ENCODE measurements around the gene SSTR5.
"Not testable (repeated sequence)": the region's sequence is repeated elsewhere in the genome, so short reads cannot be mapped to it uniquely, and the experiment has no call there.

Gene SSTR5

DNA sequence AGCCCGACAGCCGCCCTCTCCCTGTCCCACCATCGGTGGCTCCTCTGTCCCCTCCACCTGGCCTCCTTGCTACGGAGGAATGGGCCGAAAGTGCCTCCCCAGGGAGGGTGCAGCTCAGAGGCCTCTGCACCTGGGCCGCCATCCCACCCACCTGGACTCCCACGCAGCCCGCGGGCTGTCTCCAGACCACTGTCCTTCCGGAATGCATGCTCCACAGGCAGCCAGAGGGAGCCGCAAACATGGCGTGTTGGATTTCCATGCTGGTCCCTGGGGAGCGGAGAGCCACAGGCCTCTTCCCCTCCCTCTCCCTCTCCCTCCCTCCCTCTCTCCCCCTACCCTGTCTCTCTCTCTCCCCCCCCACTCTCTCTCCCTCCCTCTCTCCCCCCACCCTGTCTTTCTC is 3.0 kb downstream of the SSTR5 start:
- DNase-seq (ENCODE audit: low read depth): no peak

DNA sequence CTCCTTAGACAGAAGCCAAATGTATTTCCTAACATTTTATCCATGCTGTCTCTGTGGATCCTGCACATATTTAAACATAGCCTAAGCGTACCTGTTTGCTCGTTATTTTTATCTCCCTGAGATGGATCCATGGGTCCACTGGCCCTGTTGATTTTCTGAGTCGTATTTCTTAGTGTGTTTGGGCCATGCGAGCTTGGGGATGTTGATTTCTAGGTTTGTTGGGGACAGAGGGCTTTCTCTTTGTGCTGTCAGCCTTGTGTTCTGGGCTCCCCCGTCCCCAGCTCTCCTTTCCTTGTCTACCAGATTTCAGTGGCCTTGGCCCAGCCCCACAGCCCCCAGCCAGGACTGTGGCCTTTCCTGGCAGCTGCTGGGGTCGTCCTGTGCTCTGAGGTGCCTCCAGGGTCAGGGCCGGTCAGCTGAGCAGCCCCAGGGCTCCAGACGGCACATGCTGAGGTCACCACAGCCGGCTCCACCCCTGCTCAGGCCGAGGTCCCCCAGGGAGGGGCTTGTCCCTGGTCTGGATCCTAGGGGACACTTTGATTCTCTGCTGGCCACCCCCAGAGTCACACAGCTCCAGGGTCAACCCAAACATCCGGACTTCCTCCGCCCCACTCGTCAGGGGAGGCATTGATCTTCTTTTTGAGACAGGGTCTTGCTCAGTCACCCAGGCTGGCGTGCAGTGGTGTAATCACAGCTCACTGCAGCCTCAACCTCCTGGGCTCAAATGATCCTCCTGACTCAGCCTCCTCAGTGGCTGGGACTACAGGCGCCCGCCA is 4.4 kb downstream of the SSTR5 start:
- DNase-seq (ENCODE audit: low read depth): no peak

DNA sequence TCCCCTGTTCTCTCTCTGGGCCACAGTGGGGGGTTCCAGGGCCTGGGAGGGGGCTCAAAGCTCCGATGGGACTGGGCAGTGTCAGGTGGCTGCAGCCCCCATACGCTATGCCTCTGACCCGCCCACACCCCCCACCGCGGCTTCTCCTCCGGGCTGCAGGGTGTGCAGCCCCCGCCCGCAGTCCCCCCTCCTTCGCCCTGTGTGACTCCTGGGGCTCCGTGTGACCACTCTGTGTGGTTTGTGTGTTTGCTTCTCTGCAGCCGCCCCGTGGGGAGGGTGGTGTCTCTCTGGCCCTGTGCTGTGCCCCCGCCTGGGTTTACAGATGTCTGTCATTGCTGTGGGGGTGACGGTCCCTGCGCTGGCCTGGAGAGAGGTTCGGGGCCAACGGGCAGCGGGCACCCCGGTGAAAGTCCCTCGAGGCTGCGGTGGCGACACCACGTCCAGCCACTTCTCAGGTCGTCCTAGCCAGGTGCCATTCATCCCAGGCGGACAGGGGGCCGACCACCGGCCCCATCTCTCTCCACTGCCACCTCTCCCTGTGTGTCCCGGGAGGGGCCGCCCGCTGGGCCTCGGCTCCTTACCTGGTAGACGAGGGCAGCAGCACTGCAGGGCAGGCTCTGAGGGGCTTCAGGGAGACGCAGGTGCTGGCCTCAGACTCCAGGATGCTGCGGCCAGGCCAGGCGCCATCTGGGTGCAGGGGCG is 5.5 kb downstream of the SSTR5 start:
- no peak for DNase-seq (ENCODE audit: low read depth)

DNA sequence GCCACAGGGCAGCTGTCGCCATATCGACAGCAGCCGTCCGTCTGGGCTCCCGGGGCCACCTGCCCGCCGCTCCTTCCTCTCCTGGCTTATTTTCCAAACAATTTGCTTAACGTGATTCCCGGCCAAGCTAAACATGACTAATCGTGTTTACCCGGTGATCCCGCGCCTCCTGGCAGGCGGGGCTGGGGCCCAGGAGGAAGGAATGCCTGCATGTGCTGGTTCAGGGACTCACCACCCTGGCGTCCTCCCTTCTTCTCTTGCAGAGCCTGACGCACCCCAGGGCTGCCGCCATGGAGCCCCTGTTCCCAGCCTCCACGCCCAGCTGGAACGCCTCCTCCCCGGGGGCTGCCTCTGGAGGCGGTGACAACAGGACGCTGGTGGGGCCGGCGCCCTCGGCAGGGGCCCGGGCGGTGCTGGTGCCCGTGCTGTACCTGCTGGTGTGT is 6.1 kb downstream of the SSTR5 start:
- DNase-seq (ENCODE audit: low read depth): no peak

DNA sequence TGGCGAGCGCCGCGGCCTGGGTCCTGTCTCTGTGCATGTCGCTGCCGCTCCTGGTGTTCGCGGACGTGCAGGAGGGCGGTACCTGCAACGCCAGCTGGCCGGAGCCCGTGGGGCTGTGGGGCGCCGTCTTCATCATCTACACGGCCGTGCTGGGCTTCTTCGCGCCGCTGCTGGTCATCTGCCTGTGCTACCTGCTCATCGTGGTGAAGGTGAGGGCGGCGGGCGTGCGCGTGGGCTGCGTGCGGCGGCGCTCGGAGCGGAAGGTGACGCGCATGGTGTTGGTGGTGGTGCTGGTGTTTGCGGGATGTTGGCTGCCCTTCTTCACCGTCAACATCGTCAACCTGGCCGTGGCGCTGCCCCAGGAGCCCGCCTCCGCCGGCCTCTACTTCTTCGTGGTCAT is 6.8 kb downstream of the SSTR5 start:
- DNase-seq (ENCODE audit: low read depth): no peak

DNA sequence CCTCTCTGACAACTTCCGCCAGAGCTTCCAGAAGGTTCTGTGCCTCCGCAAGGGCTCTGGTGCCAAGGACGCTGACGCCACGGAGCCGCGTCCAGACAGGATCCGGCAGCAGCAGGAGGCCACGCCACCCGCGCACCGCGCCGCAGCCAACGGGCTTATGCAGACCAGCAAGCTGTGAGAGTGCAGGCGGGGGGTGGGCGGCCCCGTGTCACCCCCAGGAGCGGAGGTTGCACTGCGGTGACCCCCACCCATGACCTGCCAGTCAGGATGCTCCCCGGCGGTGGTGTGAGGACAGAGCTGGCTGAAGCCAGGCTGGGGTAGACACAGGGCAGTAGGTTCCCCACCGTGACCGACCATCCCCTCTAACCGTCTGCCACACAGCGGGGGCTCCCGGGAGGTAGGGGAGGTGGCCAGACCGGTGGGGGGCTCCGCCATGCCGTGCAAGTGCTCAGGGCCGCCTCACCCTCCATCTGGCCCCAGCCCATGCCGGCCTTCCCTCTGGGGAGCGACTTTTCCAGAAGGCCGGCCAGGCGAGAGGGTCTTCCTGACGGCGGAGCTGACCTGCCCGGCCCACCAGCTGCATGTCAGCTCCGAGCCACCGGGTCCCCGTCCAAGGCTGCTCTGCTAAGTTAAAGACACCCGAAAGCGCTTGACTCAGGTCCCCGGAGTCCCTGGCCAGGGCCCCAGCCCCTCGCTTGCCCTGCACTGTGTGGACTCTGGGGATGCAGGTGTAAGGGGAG is 7.4 kb downstream of the SSTR5 start:
- DNase-seq (ENCODE audit: low read depth): no peak

DNA sequence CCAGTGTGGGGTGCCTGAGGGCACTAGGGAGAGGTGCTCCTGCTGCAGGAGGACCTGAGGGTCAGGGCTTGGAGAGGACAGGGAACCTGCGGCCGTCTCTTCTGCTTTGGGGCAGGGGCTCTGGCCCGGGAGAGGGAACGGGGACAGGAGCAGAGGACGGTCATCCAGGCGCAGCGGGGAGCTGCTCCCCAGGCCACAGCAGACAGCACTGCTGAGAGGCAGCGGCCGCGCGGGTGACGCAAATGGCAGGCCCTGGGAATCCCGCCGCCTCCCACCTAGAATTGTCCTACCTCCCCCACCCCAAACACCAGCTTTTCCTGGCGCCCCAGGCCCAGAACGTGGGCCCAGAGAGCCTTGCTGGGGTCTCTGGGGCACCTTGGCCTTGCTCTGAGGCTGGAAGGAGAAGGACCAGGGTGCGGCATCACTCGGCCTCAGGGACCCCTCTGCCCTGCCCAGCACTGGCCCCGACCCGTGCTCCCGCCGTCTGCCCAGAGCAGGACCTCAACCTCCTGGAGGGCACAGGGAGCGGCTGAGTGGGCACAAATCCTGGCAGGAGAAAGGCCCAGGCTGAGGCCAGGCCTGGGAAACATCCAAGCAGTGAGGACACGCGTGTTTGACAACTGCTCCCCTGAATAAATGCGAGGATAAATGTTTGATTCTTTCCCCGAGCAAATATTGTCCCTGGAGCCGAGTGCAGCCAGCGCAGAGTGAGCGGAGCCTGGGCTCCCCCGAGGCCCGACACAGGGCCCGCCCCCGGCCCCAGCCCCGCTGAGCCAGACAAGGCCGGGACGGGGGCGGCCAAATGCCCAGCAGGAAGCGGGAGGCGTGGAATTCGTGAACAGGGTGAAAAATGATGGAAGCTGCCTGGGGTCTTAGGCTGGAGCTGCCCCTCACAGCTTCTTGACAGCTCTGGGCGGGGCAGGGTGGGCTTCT is 8.5 kb downstream of the SSTR5 start:
- DNase-seq (ENCODE audit: low read depth): no peak

DNA sequence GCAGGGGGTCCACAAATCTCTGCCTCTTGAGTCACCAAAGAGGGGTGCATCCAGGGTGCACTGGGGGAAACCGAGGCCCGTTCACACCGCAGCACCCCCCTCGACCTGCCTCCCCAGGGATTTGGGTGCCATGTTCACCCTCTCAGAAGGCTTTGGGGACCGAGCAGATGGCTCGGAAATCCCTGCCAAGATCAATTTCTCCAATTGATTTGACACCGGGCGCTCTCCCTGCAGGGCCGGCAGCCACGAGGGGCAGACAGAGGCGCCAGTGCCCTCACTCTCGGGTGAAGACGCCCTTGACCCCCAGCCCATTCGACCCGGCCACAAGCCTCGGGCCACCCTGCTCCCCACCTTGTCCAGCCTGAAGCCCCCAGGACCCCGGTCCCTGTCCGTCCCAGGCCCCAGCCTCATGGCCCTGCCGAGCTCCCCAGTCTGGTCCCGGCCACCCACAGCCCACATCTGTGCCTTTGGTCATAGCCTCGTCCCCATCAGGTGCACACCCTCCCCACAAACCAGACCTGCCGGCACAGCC is 9.3 kb downstream of the SSTR5 start:
- DNase-seq (ENCODE audit: low read depth): no peak

DNA sequence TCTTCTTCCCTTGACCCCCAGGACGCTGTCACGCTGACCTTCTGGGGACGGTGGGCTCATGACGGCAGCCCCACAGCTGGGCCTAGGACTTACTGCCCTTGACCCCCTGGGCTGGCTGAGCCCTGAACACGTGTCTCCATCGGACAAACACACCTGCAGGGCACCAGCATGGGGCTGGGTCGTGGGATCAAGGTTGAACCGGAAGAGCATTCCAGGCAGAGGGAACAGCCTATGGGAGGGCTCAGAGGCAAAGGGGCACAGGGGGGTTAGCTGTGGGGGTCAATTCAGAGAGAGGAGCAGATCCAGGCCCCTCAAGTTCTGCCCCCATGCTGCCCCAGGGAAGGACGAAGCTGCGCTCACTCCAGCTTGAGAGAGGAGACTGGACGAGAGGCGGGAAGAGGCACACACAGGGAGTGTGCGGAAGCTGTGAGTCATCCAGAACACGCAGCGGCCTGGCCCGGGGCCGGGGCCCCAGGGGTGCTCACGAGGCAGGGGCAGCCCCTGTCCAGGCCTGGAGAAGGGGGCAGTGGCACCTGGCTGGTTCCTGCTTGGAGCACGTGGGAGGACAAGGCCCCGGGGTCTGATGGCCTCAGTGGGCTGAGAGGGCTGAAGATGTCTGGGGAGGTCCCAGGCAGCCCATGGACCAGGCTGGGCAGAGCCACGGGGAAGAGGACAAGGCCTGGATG is 9.9 kb downstream of the SSTR5 start:
- DNase-seq (ENCODE audit: low read depth): no peak

DNA sequence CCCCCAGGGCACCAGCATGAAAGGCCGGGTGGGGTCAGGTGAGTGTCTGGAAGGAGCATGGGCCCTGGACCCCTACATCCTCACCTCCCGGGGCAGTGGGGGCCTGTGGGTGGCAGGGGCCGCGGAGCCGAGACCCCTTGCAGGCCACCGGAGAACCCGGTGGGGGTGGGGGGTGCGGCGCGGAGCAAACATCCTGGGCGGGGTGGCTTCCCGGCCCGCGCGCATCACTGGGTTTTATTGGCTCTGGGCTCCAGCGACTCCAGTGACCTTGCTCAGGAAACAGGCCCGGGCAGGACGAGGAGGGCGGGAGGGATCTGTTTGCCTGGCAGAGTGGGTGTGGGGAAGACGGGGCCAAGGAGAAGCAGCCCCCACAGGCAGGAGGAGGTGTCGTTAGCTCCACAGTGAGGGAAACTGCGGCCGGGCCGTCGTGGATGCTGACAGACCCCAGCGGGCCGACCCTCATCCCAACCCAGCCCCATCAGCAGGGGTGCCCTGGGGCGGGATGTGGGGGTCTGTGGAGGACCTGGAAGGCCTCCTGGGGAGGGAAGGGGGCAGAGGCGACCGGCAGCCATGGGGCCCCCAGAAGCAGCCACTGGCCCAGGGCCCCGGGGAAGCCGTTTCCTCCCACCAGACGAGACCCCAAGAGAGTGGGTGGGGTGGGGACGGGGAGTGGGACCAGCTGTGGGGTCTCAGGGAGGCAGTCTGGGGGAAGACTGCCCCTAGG is 10.6 kb downstream of the SSTR5 start:
- DNase-seq (ENCODE audit: low read depth): no peak

DNA sequence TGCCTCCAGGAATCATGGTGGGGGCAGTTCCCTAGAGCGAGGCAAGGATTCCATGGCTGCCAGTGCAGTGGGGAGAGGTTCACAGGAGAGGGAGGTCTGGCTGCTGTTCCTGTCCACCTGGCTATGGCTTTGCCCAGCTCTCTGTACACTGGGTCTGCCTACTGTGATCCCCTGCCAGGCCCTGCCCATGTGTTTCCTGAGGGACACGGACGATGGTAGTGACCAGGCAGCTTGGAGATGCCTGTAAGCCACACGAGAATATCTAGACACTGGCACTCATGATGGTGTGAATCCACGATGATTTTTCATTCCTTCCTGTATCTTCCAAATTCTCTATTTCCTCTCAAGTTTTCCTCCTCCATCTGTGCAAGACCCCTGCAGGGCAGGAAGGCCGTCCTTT is 12.4 kb downstream of the SSTR5 start:
- no peak for DNase-seq (ENCODE audit: low read depth)

DNA sequence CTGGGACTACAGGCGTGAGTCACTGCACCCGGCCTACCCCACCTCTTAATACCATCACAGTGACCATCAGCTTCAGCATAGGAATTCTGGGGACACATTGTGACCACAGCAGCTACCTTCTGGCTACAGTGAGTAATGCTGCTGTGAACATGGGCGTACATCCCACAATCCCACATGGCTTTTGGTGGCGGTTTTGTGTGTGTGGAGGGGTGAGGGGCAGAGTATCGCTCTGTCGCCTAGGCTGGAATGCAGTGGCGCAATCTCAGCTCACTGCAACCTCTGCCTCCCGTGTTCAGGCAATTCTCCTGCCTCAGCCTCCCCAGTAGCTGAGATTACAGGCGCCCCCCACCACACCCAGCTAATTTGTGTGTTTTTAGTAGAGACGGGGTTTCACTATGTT is 13.9 kb downstream of the SSTR5 start:
- not testable (repeated sequence) for DNase-seq (ENCODE audit: low read depth)

DNA sequence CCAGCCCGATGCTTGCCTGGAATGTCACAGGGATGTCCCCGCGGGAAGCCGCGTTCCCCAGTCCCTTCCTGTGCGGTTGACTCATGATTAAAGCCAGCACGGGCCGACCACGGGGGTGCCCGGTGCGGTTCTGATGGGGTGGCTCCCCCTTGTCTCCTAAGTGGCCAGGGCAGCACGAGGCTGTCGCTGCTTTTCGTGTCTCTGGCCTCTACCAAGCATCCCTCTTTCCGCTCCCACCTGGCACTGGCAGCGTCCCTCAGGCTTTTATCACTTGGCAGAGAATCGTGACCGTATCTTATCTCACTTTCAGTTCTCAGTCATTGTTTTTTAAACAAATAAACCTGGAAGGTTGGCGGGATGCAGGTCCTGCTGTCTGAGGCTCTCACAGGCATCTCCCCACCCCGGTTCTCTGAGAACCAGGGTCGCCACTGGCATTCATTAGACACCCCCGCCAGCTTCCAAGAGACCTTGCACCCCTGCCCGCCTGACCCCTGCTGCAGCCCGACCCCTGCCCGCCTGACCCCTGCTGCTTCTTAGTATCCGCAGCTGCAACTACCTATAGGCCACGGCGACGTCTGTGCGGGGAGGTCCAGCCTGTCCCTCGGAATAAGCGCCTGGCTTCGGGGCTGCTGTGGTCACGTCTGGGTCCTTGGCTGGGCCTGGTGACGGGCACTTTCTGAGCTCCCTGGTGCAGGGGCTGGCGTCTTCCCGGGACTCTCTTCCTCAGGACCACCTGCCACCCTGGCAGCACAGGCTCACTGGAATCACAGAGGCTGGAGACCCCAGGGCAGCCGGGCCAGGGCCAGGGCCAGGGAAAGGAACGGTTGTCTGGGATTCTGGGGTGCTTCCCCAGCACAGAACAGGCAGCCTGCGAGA is 16.0 kb downstream of the SSTR5 start:
- DNase-seq (ENCODE audit: low read depth): no peak

DNA sequence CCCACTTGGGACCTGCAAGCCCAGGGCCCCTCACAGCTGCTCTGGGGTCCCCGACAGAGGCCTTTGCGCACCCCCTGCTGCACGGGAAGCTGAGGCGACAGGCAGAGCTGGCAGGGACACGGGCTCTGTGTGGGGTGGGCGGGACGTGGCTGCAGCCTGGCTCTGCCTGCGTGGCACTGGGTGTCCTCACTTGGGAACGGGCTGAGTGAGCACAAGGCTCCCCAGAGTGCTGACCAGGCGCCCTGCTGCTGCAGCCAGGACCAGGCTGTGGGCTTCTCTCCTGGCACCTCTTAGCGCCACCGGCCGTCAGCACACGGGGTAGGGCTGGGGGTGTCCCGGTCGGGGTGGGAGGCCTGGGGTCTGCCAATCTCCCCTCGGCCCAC is 16.9 kb downstream of the SSTR5 start:
- DNase-seq (ENCODE audit: low read depth): no peak

DNA sequence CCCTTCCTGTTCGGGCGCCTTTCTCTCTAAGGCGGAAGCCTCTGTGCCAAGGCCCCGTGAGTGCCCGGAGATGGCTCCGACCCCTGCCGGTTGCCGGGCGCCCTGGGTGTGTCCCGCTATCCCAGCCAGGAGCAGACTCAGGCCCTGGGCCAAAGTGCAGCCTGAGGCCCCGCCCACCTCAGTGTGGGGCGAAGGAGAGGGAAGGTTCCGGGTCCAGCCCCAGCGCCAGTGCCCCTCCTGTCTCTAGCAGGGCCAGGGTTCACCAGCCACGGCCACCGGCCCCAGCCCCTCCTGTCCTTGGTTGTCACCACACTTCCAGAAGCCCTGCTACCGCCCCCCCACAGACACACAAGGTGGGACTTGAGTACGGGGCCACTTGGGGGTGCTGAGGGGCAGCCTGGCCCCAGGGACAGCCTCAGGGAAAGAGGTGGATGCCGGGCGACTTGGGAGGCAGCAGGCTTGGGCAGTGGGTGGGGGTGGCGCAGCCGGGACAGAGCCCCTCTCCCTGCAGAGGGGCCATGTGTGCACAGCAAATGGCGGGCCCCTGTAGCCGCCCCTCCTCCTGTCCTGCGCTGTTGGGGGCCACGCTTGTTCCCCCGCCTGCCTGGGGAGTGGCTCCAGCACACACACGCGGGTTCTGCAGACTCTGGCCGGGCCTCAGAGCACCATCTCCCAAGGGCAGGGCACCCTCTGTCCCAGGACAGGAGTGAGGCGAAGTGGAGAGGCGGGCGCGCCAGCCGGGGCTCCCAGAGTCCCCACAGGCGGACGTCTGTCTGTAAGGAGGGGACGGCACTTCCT is 17.5 kb downstream of the SSTR5 start:
- DNase-seq (ENCODE audit: low read depth): no peak

DNA sequence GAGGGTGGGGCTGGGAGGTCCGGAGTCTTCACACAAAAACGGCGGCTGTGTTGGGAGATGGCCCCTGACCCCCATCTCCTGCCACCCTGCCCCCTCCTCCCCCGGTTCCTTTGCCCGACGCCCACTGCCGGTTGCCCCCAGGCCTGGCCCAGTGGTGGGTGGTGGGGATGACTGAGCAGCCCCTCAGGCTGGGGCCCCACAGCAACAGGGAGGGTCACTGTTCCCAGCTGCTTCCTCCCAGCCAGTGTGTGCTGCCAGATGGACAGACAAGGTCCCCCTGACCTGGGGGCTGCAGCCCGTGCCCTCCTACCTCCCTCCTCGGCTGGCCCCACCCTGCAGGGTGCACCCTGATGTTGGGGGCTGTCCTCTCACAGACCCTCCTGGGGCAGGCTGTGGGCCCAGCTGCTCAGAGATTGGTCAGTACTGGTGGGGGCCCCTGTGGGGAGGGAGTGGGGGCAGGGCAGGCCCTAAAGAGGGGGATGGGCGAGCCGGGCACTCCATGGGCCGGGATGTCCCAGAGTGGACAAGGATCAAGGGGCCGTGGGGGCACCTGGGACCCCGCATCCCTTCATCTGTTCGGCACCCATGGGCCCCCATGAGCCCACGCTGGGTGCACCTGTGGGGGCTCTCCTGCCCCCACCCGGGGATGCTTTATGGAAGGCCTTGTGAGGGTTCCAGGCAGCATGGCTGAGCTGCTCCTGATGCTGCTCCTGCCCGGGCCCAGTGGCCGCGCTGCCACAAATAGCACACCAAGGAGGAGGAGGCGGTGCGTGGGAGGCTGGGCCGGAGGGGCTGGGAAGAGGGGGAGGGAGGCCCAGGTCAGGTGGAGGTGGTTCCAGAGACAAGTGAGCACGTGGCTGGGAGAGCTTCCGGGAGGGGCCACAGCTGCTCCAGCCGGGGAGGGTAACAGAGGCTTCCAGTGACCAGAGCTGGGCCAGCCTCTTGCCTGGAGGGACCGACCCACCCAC is 18.4 kb downstream of the SSTR5 start:
- no peak for DNase-seq (ENCODE audit: low read depth)

DNA sequence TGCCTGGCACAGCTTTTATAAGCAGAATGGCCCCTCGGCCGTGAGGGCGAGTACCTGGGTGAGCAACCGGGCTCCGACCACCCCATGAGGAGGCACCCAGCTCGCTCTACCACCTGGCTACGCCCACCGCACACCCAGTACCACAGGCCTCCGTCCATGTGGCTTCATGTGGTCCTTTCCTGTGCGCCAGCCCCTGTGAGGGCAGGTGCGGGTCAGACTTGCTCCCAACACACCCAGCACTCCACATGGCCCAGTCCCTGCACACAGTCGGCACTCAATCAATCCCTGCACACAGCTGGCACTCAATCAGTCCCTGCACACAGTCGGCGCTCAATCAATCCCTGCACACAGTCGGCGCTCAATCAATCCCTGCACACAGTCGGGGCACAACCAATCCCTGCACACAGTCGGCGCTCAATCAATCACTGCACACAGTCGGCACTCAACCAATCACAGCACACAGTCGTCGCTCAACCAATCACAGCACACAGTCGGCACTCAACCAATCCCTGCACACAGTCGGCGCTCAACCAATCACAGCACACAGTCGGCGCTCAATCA is 19.5 kb downstream of the SSTR5 start:
- DNase-seq (ENCODE audit: low read depth): no peak

Measured in stimulated activated CD8-positive, alpha-beta memory T cell treated with anti-CD3 and anti-CD28 coated beads, Interleukin-4, amount 100 ng/mL, for 24 hours (primary cell).